Measurements from ENCODE around the gene ACBD7.

DNA sequence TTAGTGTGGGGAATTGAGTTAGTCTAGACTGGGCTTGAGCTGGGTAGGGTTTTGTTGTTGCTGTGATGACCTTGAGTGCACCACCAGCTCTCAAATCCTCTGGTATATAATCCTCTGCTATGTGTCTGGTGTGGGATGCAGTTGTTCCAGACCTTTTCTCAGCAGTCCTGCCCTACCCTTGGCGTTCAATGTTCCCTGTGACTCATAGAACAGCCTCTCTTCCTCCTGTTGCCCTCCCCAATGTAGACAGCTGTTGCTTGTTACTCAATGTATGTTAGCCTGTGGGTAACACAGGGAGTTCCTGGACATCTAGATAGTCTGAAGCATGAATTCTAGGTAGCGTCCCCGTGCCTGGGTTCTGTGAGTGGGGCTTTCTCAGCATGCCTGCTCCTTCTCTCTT lies 19.8 kb downstream of the ACBD7 start:
- TF ChIP-seq, protein P1, sequence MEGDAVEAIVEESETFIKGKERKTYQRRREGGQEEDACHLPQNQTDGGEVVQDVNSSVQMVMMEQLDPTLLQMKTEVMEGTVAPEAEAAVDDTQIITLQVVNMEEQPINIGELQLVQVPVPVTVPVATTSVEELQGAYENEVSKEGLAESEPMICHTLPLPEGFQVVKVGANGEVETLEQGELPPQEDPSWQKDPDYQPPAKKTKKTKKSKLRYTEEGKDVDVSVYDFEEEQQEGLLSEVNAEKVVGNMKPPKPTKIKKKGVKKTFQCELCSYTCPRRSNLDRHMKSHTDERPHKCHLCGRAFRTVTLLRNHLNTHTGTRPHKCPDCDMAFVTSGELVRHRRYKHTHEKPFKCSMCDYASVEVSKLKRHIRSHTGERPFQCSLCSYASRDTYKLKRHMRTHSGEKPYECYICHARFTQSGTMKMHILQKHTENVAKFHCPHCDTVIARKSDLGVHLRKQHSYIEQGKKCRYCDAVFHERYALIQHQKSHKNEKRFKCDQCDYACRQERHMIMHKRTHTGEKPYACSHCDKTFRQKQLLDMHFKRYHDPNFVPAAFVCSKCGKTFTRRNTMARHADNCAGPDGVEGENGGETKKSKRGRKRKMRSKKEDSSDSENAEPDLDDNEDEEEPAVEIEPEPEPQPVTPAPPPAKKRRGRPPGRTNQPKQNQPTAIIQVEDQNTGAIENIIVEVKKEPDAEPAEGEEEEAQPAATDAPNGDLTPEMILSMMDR (IDR thresholded peaks at IDR 0.05; ENCODE audit: borderline replicate concordance, extremely low read depth, low read length, poor library complexity, severe bottlenecking): no peak
- TF ChIP-seq EZH2 (IDR thresholded peaks at IDR 0.05; ENCODE audit: borderline replicate concordance, low read depth, low read length, severe bottlenecking): no peak

All from DND-41 (cell line).